Prostate gland (tissue), 2 donors: ENCODE data around the gene IL1RAPL1. TPM values are rescaled to one million over a fixed set of nuclear protein-coding genes. Genes with fewer than 3 reads are reported as not detected.

Experiments used
- DNase-seq: peaks from one replicate; pipeline ENCODE4 v3.0.0-alpha.2; 2019; ENCODE audit warnings: low spot score
- H3K27ac ChIP-seq, 2 donors: fragments of 200-600 bp; sonication (generic); 2 replicates each; pipeline ENCODE4 v1.5.1; 2017 to 2019
- H3K27me3 ChIP-seq: fragments of 200-600 bp; sonication (generic); replicated peaks from 2 replicates; pipeline ENCODE4 v1.5.1; 2019; ENCODE audit not compliant: insufficient read depth
- H3K36me3 ChIP-seq, 2 donors: fragments of 200-600 bp; sonication (generic); 1 replicate in 1 of 2; 2 replicates in 1 of 2; pipeline versions ENCODE4 v1.5.1 to v1.8.1; 2017 to 2019
- H3K4me1 ChIP-seq: fragments of 200-600 bp; sonication (generic); replicated peaks from 2 replicates; pipeline ENCODE4 v1.5.1; 2019
- H3K4me3 ChIP-seq, 2 donors: fragments of 200-600 bp; sonication (generic); 2 replicates each; pipeline ENCODE4 v1.5.1; 2017 to 2019
- H3K9me3 ChIP-seq: fragments of 200-600 bp; sonication (generic); 2 replicates; pipeline ENCODE4 v1.5.1; 2017
- CTCF ChIP-seq, 4 experiments: fragments of 200-600 bp in 2 of 4; fragments of 450-650 bp in 2 of 4; sonication (generic) in 2 of 4; IDR thresholded peaks; 1 replicate in 3 of 4; 2 replicates in 1 of 4; pipeline ENCODE4 v1.5.1; 2016 to 2019; ENCODE audit warnings: antibody characterized with exemption in 4 of 4, mild to moderate bottlenecking in 2 of 4, moderate library complexity in 2 of 4
- POLR2A ChIP-seq: fragments of 450-650 bp; IDR thresholded peaks from one replicate; pipeline ENCODE4 v1.6.1; 2016; ENCODE audit warnings: antibody characterized with exemption, mild to moderate bottlenecking
- POLR2AphosphoS5 ChIP-seq: sonication (generic); formaldehyde crosslinking; IDR thresholded peaks from one replicate; pipeline ENCODE4 v1.6.1; 2017; ENCODE audit warnings: antibody characterized with exemption
- WGBS: methylation state at CpG from one replicate; pipeline ENCODE4 v1.1.5; 2018; 5-methylcytosine and 5-hydroxymethylcytosine counted together
- intact Hi-C: fragments of 100-400 bp; cut with DNase I; formaldehyde crosslinking; loops from one replicate; pipeline ENCODE4 v1.14.2; 2022
- total RNA-seq, 2 donors: library from RNA; depleted of rRNA; stranded (reverse); fragments of >200 nt; gene quantifications; one replicate each; pipeline ENCODE4 v1.1.0, GENCODE V29; 2016

Gene IL1RAPL1
- total RNA-seq, 2 donors from 2014 or later, result 0.23 TPM

- TF ChIP-seq CTCF (IDR thresholded peaks at IDR 0.05), result no peak
- TF ChIP-seq POLR2A, result no peak
- no peak for TF ChIP-seq POLR2AphosphoS5
- no peaks in the 10 kb centered on the region for H3K36me3 ChIP-seq
- WGBS, result 87% methylated on average over 2 of the region's 2 CpGs
- H3K4me1 ChIP-seq, result no peaks in the 10 kb centered on the region
- no peaks in the 10 kb centered on the region for H3K27me3 ChIP-seq
- no peaks in the 10 kb centered on the region for H3K9me3 ChIP-seq
- DNase-seq, result no peak
- intact Hi-C loops, result no loop called here
- no peak overlapping the region for H3K27ac ChIP-seq
- H3K4me3 ChIP-seq, result no peak overlapping the region
These were observed 873.8 kb downstream of the IL1RAPL1 start for GRCh38 chrX:29461039-29461438.

- Histone ChIP-seq H3K27ac (no peak overlapping the region), H3K4me1 (no peaks in the 10 kb centered on the region), H3K9me3 (no peaks in the 10 kb centered on the region), H3K4me3 (no peak overlapping the region), H3K36me3 (no peaks in the 10 kb centered on the region), H3K27me3 (no peaks in the 10 kb centered on the region)
- TF ChIP-seq CTCF (IDR thresholded peaks at IDR 0.05), result no peak
- no peak for TF ChIP-seq POLR2A
- TF ChIP-seq POLR2AphosphoS5, result no peak
- intact Hi-C loops, result no loop called here
- DNase-seq, result no peak
- 0% methylated on average over 2 of the region's 2 CpGs for WGBS
These were observed 879.2 kb downstream of the IL1RAPL1 start for GRCh38 chrX:29466456-29466855.

GRCh38 chrX:29468911-29469494, 881.8 kb downstream of the IL1RAPL1 start:
- DNase-seq, result no peak

GRCh38 chrX:29470030-29470429, 882.8 kb downstream of the IL1RAPL1 start:
- Histone ChIP-seq H3K4me1 (no peaks in the 10 kb centered on the region), H3K36me3 (no peaks in the 10 kb centered on the region), H3K9me3 (no peaks in the 10 kb centered on the region), H3K4me3 (no peak overlapping the region), H3K27ac (no peak overlapping the region), H3K27me3 (no peaks in the 10 kb centered on the region)
- no peak for DNase-seq
- WGBS, result 100% methylated on average over 1 of the region's 1 CpG
- no peak for TF ChIP-seq POLR2AphosphoS5
- no peak for TF ChIP-seq POLR2A
- no peak for TF ChIP-seq CTCF (IDR thresholded peaks at IDR 0.05)
- intact Hi-C loops, result no loop called here

More at GRCh38 chrX:29468911-29469494, 881.8 kb downstream of the IL1RAPL1 start:
- H3K4me3 ChIP-seq, result no peak overlapping the region
- WGBS, result 37% methylated on average over 4 of the region's 4 CpGs
- no peaks in the 10 kb centered on the region for H3K4me1 ChIP-seq
- intact Hi-C loops, result no loop called here
- no peaks in the 10 kb centered on the region for H3K9me3 ChIP-seq
- no peak overlapping the region for H3K27ac ChIP-seq
- no peaks in the 10 kb centered on the region for H3K36me3 ChIP-seq
- no peaks in the 10 kb centered on the region for H3K27me3 ChIP-seq
- no peak for TF ChIP-seq CTCF (IDR thresholded peaks at IDR 0.05)
- TF ChIP-seq POLR2AphosphoS5, result no peak
- TF ChIP-seq POLR2A, result no peak

GRCh38 chrX:29471829-29472228, 884.6 kb downstream of the IL1RAPL1 start:
- no peaks in the 10 kb centered on the region for H3K27me3 ChIP-seq
- no peak for TF ChIP-seq POLR2A
- no peak for TF ChIP-seq POLR2AphosphoS5
- no peak for TF ChIP-seq CTCF (IDR thresholded peaks at IDR 0.05)
- H3K4me3 ChIP-seq, result no peak overlapping the region
- H3K36me3 ChIP-seq, result no peaks in the 10 kb centered on the region
- no peaks in the 10 kb centered on the region for H3K4me1 ChIP-seq
- intact Hi-C loops, result no loop called here
- DNase-seq, result no peak
- H3K27ac ChIP-seq, result no peak overlapping the region
- no peaks in the 10 kb centered on the region for H3K9me3 ChIP-seq
